Esophagus squamous epithelium (tissue), 5 donors: Measurements from ENCODE around the gene PPIB. TPM values are rescaled to one million over a fixed set of nuclear protein-coding genes. Genes with fewer than 3 reads are reported as not detected.

ENCODE experiments used
- DNase-seq: peaks from one replicate; lab custom pipeline; 2025; lab: John Stamatoyannopoulos, UW
- H3K27ac ChIP-seq, 4 donors: fragments of 200-600 bp; sonication (generic); one replicate each; pipeline ENCODE4 v1.5.1; 2016 to 2019; ENCODE audit warnings: mild to moderate bottlenecking in 1 of 4
- H3K27me3 ChIP-seq, 4 donors: fragments of 200-600 bp; sonication (generic); 1 replicate in 3 of 4; 2 replicates in 1 of 4; pipeline versions ENCODE4 v1.5.1 to v1.6.0; 2017 to 2021; ENCODE audit warnings: antibody characterized with exemption in 1 of 4
- H3K36me3 ChIP-seq, 3 donors: fragments of 200-600 bp; sonication (generic); one replicate each; pipeline ENCODE4 v1.5.1; 2016 to 2019
- H3K4me1 ChIP-seq, 3 donors: fragments of 200-600 bp; sonication (generic); one replicate each; pipeline ENCODE4 v1.5.1; 2017 to 2019
- H3K4me3 ChIP-seq, 4 donors: fragments of 200-600 bp; sonication (generic); 1 replicate in 3 of 4; 2 replicates in 1 of 4; pipeline ENCODE4 v1.5.1; 2016 to 2019; ENCODE audit warnings: mild to moderate bottlenecking in 2 of 4, moderate library complexity in 1 of 4
- H3K9me3 ChIP-seq, 3 donors: fragments of 200-600 bp; sonication (generic); one replicate each; pipeline ENCODE4 v1.5.1; 2016 to 2019
- POLR2A ChIP-seq, 4 donors: fragments of 450-650 bp; IDR thresholded peaks; one replicate each; pipeline ENCODE4 v1.6.1; 2017; ENCODE audit warnings: antibody characterized with exemption in 4 of 4, mild to moderate bottlenecking in 4 of 4, moderate library complexity in 3 of 4
- WGBS, 2 donors: methylation state at CpG; one replicate each; pipeline ENCODE4 v1.1.5; 2018; 5-methylcytosine and 5-hydroxymethylcytosine counted together
- intact Hi-C: fragments of 100-400 bp; cut with DNase I; formaldehyde crosslinking; loops from one replicate; pipeline ENCODE4 v1.15.0; 2022
- total RNA-seq, 4 donors: library from RNA; depleted of rRNA; stranded (reverse); fragments of >200 nt; gene quantifications; one replicate each; pipeline ENCODE4 v1.1.0, GENCODE V29; 2016
- TF ChIP-seq, protein P1 (sequence below), 6 experiments: fragments of 450-650 bp in 4 of 6; fragments of 200-600 bp in 2 of 6; sonication (generic) in 2 of 6; IDR thresholded peaks; one replicate each; pipeline ENCODE4 v1.5.1; 2016 to 2019; ENCODE audit warnings: antibody characterized with exemption in 6 of 6, mild to moderate bottlenecking in 4 of 6, moderate library complexity in 4 of 6
- donor health status: DM: yes; HTN: yes; CAD: no.

PPIB gene
- total RNA-seq, 4 donors from 2014 or later = 246 to 363 (median 313) TPM

DNA sequence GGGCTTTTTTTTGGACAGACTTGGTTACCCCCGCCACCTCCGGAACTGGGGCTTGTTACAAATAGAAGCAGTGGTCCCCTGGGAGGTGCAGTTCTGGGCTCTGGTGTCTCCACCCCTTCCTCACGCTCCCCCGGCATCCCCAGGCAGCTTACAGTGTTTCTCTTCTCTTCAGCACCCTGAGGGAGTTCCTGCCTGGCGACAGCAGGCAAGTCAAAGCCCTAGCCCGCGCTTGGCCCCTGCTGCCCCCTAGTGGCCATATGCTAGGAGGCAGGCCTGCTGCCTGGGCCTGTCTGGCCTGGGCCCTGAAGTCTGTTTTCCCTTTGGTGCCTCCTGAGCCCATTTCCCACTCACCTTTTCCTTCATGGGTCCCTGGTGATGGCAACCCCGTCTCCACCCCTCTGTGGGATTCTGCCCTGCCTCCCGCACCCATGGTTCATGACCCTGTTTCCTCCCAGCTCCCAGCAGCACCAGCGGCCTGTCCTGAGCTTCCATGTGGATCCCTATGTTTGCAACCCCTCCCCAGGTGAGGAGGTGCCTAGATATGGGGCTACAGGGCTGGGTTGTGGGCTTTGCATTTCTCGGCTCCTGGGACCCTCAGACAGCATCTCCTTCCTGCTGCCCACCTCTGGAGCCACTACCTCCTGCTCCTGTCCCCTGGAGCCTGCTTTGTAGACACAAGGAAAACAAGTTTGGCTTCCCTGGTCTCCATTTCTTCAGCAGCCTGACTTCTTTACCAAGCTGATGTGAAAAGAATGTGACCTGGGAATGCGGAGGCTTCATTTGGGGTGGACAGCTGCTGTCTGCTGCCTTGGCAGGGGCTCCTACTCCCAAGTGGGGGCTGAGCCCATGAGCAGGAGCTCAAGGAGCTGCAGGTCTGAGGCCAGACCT, 9.1 kb downstream of the PPIB start:
- peaks cover 29 to 48% (median 38%) of the 10 kb centered on the region in 3 donors for H3K36me3 ChIP-seq

DNA sequence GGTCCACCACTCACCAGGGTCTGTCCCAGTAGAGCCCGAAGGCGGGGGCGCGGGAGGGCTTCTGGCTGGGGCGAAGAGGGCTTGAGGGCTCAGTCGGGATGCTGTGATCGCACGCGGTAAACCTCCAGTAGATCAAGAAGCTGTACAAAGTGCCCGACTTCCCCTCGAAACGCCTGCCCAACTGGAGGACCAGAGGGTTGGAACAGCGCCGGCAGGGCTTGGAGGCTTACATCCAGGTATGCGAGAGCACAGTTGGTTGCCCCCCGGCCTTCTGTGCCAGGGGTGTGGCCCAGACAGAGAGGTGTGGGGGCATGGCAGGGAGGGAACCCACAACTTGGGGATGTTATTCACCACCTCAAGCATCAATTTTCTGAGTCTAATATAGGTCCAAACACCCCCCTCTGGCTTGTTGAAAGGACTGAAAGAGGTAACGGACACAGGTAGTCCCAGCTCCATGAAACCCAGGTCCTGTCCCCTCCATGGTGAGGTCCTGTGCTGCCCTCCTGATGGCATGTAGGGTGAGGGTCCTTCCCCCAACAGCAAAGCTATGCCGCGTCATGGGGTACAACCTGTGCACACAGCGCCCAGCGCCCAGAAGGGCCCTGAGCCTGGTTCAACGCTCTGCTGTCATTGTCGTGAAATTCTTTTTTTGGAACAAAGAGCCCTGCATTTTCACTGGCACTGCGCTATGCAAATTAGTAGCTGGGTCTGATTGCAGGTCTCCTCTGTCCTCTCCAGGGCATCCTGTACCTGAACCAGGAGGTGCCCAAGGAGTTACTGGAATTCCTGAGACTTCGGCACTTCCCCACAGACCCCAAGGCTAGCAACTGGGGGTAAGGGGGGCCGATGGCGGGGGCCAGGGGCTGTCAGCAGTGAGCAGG, 10.1 kb downstream of the PPIB start:
- TF ChIP-seq, protein P1, sequence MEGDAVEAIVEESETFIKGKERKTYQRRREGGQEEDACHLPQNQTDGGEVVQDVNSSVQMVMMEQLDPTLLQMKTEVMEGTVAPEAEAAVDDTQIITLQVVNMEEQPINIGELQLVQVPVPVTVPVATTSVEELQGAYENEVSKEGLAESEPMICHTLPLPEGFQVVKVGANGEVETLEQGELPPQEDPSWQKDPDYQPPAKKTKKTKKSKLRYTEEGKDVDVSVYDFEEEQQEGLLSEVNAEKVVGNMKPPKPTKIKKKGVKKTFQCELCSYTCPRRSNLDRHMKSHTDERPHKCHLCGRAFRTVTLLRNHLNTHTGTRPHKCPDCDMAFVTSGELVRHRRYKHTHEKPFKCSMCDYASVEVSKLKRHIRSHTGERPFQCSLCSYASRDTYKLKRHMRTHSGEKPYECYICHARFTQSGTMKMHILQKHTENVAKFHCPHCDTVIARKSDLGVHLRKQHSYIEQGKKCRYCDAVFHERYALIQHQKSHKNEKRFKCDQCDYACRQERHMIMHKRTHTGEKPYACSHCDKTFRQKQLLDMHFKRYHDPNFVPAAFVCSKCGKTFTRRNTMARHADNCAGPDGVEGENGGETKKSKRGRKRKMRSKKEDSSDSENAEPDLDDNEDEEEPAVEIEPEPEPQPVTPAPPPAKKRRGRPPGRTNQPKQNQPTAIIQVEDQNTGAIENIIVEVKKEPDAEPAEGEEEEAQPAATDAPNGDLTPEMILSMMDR (IDR thresholded peaks at IDR 0.05) = no peak
- no peak for TF ChIP-seq POLR2A (IDR thresholded peaks at IDR 0.05)
- H3K4me1 ChIP-seq = peaks cover 17 to 39% (median 27%) of the 10 kb centered on the region in 3 donors
- peaks cover 0 to 28% (median 6%) of the 10 kb centered on the region in 4 donors for H3K27me3 ChIP-seq
- H3K36me3 ChIP-seq = peaks cover 19 to 38% (median 28%) of the 10 kb centered on the region in 3 donors
- WGBS, 2 donors = 25 to 41% methylated on average over 7 to 14 of the region's 27 CpGs
- no peaks in the 10 kb centered on the region for H3K9me3 ChIP-seq
- no peak for DNase-seq
- H3K27ac ChIP-seq = no peak overlapping the region
- intact Hi-C loops = loop anchor here (10.0 kb wide), 2 partner anchors 48 to 202 kb away; partner anchors contain the start of gene CSNK1G1
- H3K4me3 ChIP-seq = peak overlapping the region; percentile 36 to 66 (median 47)

More for the DNA sequence above, 9.1 kb downstream of the PPIB start:
- peak; percentile 67 for DNase-seq
- Histone ChIP-seq H3K4me3 (peak overlapping the region in 1 of 4 donors; percentile 21), H3K27ac (peak overlapping the region in 3 of 4 donors; percentile 16 to 39 (median 23)), H3K9me3 (no peaks in the 10 kb centered on the region), H3K4me1 (peaks cover 17 to 44% (median 27%) of the 10 kb centered on the region in 3 donors), H3K27me3 (peaks cover 0 to 28% (median 6%) of the 10 kb centered on the region in 4 donors)
- intact Hi-C loops = loop anchor here (10.0 kb wide), 2 partner anchors 49 to 201 kb away; partner anchors contain the start of gene CSNK1G1
- WGBS, 2 donors = 10 to 33% methylated on average over 4 to 10 of the region's 12 CpGs
- TF ChIP-seq, protein P1 (IDR thresholded peaks at IDR 0.05) = peak; percentile 90 to 99 (median 94)
- TF ChIP-seq POLR2A (IDR thresholded peaks at IDR 0.05) = no peak

- H3K9me3 ChIP-seq = no peaks in the 10 kb centered on the region
- H3K27ac ChIP-seq = no peak within 1 kb of the TSS
- H3K36me3 ChIP-seq = peaks cover 14 to 30% (median 22%) of the 10 kb centered on the region in 3 donors
- peaks cover 17 to 39% (median 27%) of the 10 kb centered on the region in 3 donors for H3K4me1 ChIP-seq
- WGBS, 2 donors = 0% methylated on average over 1 of the region's 83 CpGs; no CpG with 5 or more reads in 1 of the 2 donors
- H3K27me3 ChIP-seq = peaks cover 0 to 28% (median 6%) of the 10 kb centered on the region in 4 donors
- TF ChIP-seq POLR2A (IDR thresholded peaks at IDR 0.05) = no peak
- TF ChIP-seq, protein P1 (IDR thresholded peaks at IDR 0.05) = no peak
- no peak for DNase-seq
- H3K4me3 ChIP-seq = peak within 1 kb of the TSS; percentile 36 to 66 (median 47)
- intact Hi-C loops = loop anchor here (10.0 kb wide), 2 partner anchors 47 to 203 kb away; partner anchors contain the start of gene CSNK1G1
These were observed 10.9 kb downstream of the PPIB start, which contains the start of gene SNX22 for GRCh38 chr15:64151727-64152506. SNX22 (plus strand) TSS chr15:64151731; CDS start chr15:64151776, 45 bp downstream.

DNA sequence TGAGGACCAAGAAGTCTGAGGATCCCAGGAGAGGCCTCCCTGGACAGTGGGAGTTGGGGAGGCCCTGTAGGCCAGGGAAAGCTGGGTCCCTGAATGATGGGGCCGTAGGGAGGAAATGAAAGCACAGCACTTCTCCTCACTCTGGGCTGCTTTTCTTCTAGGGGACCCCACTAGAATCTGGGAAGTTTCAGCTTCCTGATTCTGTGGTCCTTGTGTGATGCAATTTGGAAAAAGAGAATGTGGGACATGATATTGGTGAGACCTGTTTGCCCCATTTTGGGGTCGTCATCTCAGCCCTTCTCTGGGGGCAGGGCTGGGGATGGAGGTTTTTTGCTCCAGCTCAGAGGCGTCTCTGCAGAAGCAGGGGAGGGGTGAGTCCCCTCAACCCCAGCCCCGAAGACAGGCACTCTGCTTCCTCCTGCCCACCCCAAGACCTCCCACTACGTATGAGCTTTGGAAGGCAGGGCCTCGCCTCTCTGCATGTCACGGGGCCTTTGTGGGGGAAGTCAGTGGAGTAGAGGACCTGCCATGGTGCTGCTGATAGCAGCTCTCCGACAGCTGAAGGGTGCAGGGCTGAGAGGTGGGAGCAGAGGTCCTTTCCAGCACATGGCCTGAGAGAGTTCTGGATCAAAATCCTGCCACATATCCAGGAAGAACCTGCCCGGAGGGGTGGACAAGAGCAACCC, 12.8 kb downstream of the PPIB start:
- 85 to 91% methylated on average over 2 to 4 of the region's 9 CpGs for WGBS, 2 donors
- intact Hi-C loops = loop anchor here (10.0 kb wide), 2 partner anchors 45 to 205 kb away; partner anchors contain the start of gene CSNK1G1
- Histone ChIP-seq H3K4me3 (no peak overlapping the region), H3K27ac (no peak overlapping the region), H3K9me3 (no peaks in the 10 kb centered on the region), H3K36me3 (peaks cover 0 to 23% (median 3%) of the 10 kb centered on the region in 3 donors), H3K27me3 (peaks cover 0 to 28% (median 6%) of the 10 kb centered on the region in 4 donors), H3K4me1 (peaks cover 17 to 39% (median 27%) of the 10 kb centered on the region in 3 donors)
- no peak for TF ChIP-seq POLR2A (IDR thresholded peaks at IDR 0.05)
- TF ChIP-seq, protein P1 (IDR thresholded peaks at IDR 0.05) = no peak
- DNase-seq = no peak
